NOMO-1 treated with dmso at 0.1 percent for 144 hours (cell line): Measurements from ENCODE around the gene NSL1.
"Not testable (repeated sequence)": the region's sequence is repeated elsewhere in the genome, so short reads cannot be mapped to it uniquely, and the experiment has no call there.

Experiments
- DNase-seq: peaks from one replicate; lab custom pipeline; 2025; ENCODE audit not compliant: unreplicated experiment; lab: John Stamatoyannopoulos, UW

Gene NSL1

GRCh38 chr1:212711974-212712373, 79.6 kb downstream of the NSL1 start:
- DNase-seq, result not testable (repeated sequence)

- peak; percentile 33 for DNase-seq
These were observed 81.0 kb downstream of the NSL1 start for GRCh38 chr1:212710566-212710965.

GRCh38 chr1:212703991-212704564, 87.5 kb downstream of the NSL1 start:
- DNase-seq, result no peak

GRCh38 chr1:212702672-212703071, 88.9 kb downstream of the NSL1 start:
- DNase-seq, result no peak

- DNase-seq, result no peak
These were observed 89.7 kb downstream of the NSL1 start for GRCh38 chr1:212701910-212702309.

- no peak for DNase-seq
These were observed 90.4 kb downstream of the NSL1 start for GRCh38 chr1:212700892-212701819.

- DNase-seq, result no peak
These were observed 91.2 kb downstream of the NSL1 start for GRCh38 chr1:212700223-212700891.

- DNase-seq, result no peak
These were observed 91.9 kb downstream of the NSL1 start, which contains the start of gene BATF3 for GRCh38 chr1:212699625-212700222. Gene BATF3, minus strand, starts transcription at chr1:212699840. Its CDS starts 78 bp downstream, at chr1:212699762.

- DNase-seq, result peak; percentile 40
These were observed 92.4 kb downstream of the NSL1 start for GRCh38 chr1:212699104-212699624.

GRCh38 chr1:212698467-212699103, 93.0 kb downstream of the NSL1 start:
- no peak for DNase-seq

GRCh38 chr1:212696721-212697331, 94.8 kb downstream of the NSL1 start:
- DNase-seq, result no peak

- no peak for DNase-seq
These were observed 98.6 kb downstream of the NSL1 start for GRCh38 chr1:212692774-212693644.

GRCh38 chr1:212691561-212692071, 100.0 kb downstream of the NSL1 start:
- DNase-seq, result no peak

GRCh38 chr1:212690816-212691403, 100.7 kb downstream of the NSL1 start:
- no peak for DNase-seq

- DNase-seq, result no peak
These were observed 101.6 kb downstream of the NSL1 start for GRCh38 chr1:212689758-212690529.

- no peak for DNase-seq
These were observed 102.3 kb downstream of the NSL1 start for GRCh38 chr1:212689196-212689725.

- DNase-seq, result no peak
These were observed 103.1 kb downstream of the NSL1 start for GRCh38 chr1:212688341-212689047.
